ENCODE results near the gene ATPAF1.
A peak's percentile ranks its signal among the peaks of the same experiment; 100 is the strongest.

ATPAF1 gene

GRCh38 chr1:46686255-46686654 is 18.1 kb upstream of the ATPAF1 start:
- Histone ChIP-seq H3K36me3 (ENCODE audit: control insufficient read depth in 2 of 2, insufficient read depth in 1 of 2, low read length in 2 of 2) (peaks cover 20 to 99% of the 10 kb centered on the region in 2 experiments), H3K27ac (ENCODE audit: extremely low read depth, low read depth, low read length) (no peak overlapping the region), H3K4me1 (ENCODE audit: control insufficient read depth, insufficient read depth, low read length) (no peaks in the 10 kb centered on the region), H3K4me3 (ENCODE audit: low read depth, low read length) (no peak overlapping the region), H3K9me3 (ENCODE audit: control insufficient read depth, insufficient read depth, low read depth, low read length) (no peaks in the 10 kb centered on the region)
- TF ChIP-seq, protein P1, sequence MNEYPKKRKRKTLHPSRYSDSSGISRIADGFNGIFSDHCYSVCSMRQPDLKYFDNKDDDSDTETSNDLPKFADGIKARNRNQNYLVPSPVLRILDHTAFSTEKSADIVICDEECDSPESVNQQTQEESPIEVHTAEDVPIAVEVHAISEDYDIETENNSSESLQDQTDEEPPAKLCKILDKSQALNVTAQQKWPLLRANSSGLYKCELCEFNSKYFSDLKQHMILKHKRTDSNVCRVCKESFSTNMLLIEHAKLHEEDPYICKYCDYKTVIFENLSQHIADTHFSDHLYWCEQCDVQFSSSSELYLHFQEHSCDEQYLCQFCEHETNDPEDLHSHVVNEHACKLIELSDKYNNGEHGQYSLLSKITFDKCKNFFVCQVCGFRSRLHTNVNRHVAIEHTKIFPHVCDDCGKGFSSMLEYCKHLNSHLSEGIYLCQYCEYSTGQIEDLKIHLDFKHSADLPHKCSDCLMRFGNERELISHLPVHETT (tag by site-specific recombination; IDR thresholded peaks at IDR 0.05), result no peak
- TF ChIP-seq, protein P2, sequence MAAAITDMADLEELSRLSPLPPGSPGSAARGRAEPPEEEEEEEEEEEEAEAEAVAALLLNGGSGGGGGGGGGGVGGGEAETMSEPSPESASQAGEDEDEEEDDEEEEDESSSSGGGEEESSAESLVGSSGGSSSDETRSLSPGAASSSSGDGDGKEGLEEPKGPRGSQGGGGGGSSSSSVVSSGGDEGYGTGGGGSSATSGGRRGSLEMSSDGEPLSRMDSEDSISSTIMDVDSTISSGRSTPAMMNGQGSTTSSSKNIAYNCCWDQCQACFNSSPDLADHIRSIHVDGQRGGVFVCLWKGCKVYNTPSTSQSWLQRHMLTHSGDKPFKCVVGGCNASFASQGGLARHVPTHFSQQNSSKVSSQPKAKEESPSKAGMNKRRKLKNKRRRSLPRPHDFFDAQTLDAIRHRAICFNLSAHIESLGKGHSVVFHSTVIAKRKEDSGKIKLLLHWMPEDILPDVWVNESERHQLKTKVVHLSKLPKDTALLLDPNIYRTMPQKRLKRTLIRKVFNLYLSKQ (tag by site-specific recombination; IDR thresholded peaks at IDR 0.05; ENCODE audit: borderline replicate concordance), result no peak
- TF ChIP-seq ZNF654 (tag by site-specific recombination; IDR thresholded peaks at IDR 0.05; ENCODE audit: low read depth), result no peak
- TF ChIP-seq, protein P3, sequence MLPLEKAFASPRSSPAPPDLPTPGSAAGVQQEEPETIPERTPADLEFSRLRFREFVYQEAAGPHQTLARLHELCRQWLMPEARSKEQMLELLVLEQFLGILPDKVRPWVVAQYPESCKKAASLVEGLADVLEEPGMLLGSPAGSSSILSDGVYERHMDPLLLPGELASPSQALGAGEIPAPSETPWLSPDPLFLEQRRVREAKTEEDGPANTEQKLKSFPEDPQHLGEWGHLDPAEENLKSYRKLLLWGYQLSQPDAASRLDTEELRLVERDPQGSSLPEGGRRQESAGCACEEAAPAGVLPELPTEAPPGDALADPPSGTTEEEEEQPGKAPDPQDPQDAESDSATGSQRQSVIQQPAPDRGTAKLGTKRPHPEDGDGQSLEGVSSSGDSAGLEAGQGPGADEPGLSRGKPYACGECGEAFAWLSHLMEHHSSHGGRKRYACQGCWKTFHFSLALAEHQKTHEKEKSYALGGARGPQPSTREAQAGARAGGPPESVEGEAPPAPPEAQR (tag by site-specific recombination; IDR thresholded peaks at IDR 0.05), result no peak
- TF ChIP-seq TRIM28 (IDR thresholded peaks at IDR 0.05; ENCODE audit: borderline replicate concordance, low read length), result no peak
- TF ChIP-seq PRDM6 (tag by site-specific recombination; IDR thresholded peaks at IDR 0.05), result peak; percentile 36; the same call in 1 of the 2 replicates
- no peak for TF ChIP-seq MZF1 (tag by site-specific recombination; IDR thresholded peaks at IDR 0.05; ENCODE audit: borderline replicate concordance)
- TF ChIP-seq ZNF561 (tag by site-specific recombination; IDR thresholded peaks at IDR 0.05; ENCODE audit: borderline replicate concordance), result no peak
- no peak for TF ChIP-seq YY2 (tag by site-specific recombination; IDR thresholded peaks at IDR 0.05)
- ChIA-PET POLR2A (no interaction called here), CTCF (no interaction called here)

DNA sequence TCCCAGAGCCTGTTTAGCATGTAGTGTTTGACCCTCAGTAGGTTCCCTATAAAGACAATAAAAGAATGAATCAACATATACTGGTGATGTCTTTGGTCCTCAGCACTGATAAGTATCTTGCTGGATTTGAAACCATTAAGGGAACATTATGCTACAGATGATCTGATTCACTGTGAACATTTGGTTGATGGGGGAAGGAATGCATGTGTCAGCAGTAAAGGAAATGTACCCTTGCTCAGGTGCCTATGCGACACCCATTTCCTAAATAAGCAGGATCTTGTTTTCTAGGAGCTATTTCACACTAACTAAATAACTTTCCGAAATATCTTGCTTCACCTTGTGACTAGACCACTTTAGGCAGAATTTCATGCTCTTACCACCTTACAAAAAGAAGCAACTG is 16.5 kb upstream of the ATPAF1 start:
- Histone ChIP-seq H3K9me3 (ENCODE audit: control insufficient read depth, insufficient read depth, low read depth, low read length) (no peaks in the 10 kb centered on the region), H3K4me1 (ENCODE audit: control insufficient read depth, insufficient read depth, low read length) (no peaks in the 10 kb centered on the region), H3K4me3 (ENCODE audit: low read depth, low read length) (no peak overlapping the region), H3K36me3 (ENCODE audit: control insufficient read depth in 2 of 2, insufficient read depth in 1 of 2, low read length in 2 of 2) (peaks cover 34 to 100% of the 10 kb centered on the region in 2 experiments), H3K27ac (ENCODE audit: extremely low read depth, low read depth, low read length) (no peak overlapping the region)
- ChIA-PET POLR2A (no interaction called here), CTCF (interaction anchor here (1.1 to 1.3 kb wide), 2 partner anchors 12 to 209 kb away, joined by 4 read pairs; no protein-coding TSS in a partner anchor)
- TF ChIP-seq, protein P4, sequence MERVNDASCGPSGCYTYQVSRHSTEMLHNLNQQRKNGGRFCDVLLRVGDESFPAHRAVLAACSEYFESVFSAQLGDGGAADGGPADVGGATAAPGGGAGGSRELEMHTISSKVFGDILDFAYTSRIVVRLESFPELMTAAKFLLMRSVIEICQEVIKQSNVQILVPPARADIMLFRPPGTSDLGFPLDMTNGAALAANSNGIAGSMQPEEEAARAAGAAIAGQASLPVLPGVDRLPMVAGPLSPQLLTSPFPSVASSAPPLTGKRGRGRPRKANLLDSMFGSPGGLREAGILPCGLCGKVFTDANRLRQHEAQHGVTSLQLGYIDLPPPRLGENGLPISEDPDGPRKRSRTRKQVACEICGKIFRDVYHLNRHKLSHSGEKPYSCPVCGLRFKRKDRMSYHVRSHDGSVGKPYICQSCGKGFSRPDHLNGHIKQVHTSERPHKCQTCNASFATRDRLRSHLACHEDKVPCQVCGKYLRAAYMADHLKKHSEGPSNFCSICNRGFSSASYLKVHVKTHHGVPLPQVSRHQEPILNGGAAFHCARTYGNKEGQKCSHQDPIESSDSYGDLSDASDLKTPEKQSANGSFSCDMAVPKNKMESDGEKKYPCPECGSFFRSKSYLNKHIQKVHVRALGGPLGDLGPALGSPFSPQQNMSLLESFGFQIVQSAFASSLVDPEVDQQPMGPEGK (tag by site-specific recombination; IDR thresholded peaks at IDR 0.05), result no peak
- no peak for TF ChIP-seq ZNF560 (tag by site-specific recombination; IDR thresholded peaks at IDR 0.05; ENCODE audit: borderline replicate concordance)
- TF ChIP-seq ZNF677 (tag by site-specific recombination; IDR thresholded peaks at IDR 0.05), result no peak

DNA sequence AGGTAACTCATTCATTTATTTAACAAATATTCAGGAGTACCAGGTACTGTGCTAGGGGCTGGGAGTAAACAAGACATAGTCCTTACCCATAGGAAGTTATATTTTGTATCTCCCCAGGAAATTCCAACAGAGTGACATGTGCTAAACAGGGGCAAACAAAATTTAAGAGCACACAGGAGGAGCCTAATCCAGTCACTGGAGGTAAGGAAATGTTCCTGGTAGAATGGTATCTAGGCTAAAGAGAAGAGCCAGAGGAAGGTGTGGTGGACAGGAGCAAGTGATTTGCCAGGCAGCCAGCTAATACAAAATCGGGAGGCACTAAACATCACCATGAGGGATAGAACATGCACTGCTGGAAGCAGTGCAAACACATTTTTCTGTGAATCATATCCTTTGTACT is 13.9 kb upstream of the ATPAF1 start:
- no peak overlapping the region for H3K27ac ChIP-seq (ENCODE audit: extremely low read depth, low read depth, low read length)
- no peaks in the 10 kb centered on the region for H3K9me3 ChIP-seq (ENCODE audit: control insufficient read depth, insufficient read depth, low read depth, low read length)
- TF ChIP-seq ZNF747 (tag by site-specific recombination; IDR thresholded peaks at IDR 0.05), result no peak
- TF ChIP-seq ZNF248 (tag by site-specific recombination; IDR thresholded peaks at IDR 0.05), result no peak
- no peak for TF ChIP-seq ZNF146 (tag by site-specific recombination; IDR thresholded peaks at IDR 0.05)
- no peak for TF ChIP-seq ZNF350 (tag by site-specific recombination; IDR thresholded peaks at IDR 0.05)
- no peak for TF ChIP-seq ZNF174 (tag by site-specific recombination; IDR thresholded peaks at IDR 0.05)
- POLR2A ChIA-PET, result no interaction called here
- H3K4me3 ChIP-seq (ENCODE audit: low read depth, low read length), result no peak overlapping the region
- peaks cover 29 to 94% of the 10 kb centered on the region in 2 experiments for H3K36me3 ChIP-seq (ENCODE audit: control insufficient read depth in 2 of 2, insufficient read depth in 1 of 2, low read length in 2 of 2)
- CTCF ChIA-PET, result interaction anchor here (0.6 kb wide), 1 partner anchor 43 kb away, joined by 3 read pairs; no protein-coding TSS in a partner anchor
- H3K4me1 ChIP-seq (ENCODE audit: control insufficient read depth, insufficient read depth, low read length), result no peaks in the 10 kb centered on the region

All from HEK293 (cell line).